Activated CD4-positive, alpha-beta T cell treated with anti-CD3 and anti-CD28 coated beads, Interleukin-2, amount 50 U/mL, for 4 hours (primary cell): ENCODE results near the gene KRT82.
"Not testable (repeated sequence)": the region's sequence is repeated elsewhere in the genome, so short reads cannot be mapped to it uniquely, and the experiment has no call there.

ENCODE experiments used
- DNase-seq, 2 experiments: peaks; one replicate each; pipeline ENCODE4 v3.0.0-alpha.2; 2020

The KRT82 gene

DNA sequence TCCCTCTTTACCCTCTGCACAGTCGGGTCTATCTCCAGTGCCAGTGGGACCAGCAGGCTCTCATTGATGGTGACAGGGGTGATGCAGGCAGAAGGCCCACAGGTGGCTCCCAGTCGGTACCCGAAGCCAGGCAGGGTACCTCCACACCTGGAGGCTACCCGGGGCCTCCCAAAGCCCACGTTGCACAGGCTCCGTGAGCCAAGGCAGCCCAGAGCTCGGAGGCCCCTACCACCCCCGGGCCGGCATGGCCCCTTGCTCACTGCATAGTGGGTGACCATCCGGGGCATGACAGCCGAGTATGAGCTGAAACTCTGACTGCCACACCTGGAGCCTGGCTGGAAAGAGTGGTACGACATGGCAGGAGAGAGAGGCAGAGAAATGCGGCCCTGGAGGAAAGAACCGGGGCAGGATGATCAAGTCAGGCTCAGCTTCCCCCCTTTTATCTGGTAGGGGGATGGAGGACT is at the start of gene KRT82:
KRT82 (minus strand) TSS at position 414 of the 464 bp plus-strand sequence; CDS start at position 356, 58 bp downstream.
- DNase-seq, result no peak

DNA sequence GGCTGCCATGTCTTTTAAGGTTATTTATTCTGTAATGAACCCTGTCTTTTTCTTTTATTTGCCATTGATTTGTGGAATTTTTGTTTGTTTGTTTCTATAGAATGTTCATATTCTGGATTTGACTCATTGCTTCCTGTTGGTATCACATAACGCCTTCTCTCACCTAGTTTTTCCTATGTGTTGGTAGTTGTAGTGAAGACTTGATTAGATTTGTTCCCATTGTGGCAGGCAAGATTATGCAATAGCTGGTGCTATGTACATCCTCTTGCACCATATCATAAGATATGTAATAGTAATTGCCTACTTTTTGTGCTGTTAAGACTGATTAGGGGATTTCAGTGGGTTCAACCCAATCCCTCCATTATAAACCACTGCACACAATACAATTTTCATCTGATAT is 49.7 kb upstream of the KRT82 start:
- no peak for DNase-seq

DNA sequence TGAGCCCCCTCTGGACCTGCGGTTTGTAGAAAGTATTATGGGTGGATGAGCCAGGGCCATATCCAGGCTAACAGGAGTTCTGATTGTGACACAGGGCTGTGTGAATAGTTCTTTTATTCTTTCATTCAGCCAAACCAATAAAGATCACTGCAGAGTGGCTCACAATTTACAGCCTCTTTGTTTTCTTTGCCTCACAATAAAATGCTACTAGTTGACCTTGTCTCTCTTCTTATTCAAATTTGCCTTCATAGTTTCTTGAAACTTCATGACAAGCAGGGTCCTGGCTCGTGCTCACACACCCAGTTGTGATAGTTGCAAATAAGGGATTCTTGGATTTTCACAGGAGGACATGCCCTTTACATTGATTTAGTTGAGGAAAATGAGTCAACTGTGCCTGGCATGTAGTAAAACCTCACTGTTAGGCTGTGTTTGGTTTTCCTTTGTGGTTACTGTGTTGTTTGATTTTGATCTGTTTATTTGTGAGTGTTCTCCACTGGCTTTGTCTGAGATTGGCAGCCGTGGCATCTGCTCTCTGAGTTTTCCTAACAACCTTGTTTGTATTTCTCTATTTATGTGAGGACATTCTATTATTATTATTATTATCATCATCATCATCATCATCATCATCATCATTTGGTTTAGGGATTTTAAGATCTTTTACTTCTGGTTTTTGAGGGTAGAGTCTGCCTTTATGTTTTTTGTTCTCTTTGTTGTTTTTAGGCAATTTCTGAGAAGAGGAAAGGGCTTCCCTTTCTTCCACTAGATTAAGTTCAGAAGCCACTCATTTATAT is 48.5 kb upstream of the KRT82 start:
- no peak for DNase-seq

DNA sequence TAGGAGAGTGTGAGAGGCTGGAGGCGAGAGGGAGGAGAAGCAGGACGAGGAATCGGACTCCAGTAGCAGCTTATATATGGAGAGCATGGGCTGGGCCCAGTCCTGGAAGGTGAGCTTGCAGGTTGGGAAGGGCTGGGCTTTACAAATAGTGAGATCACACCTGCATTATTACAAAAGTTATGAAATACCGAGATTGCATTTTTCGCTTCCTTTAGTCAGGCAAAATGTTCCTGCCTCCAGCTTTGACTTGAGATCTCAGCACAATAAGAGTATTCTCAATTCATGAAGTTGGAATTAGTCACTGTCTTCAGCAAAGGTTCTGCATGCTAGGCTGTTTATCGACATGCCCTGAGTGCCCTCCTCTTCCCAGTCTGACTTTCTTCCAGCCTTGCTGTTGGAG is 46.0 kb upstream of the KRT82 start, which contains the start of gene KRT6B:
KRT6B (minus strand) TSS at position 46 of the 400 bp plus-strand sequence. CDS start 68 bp downstream, outside the sequence.
- no peak for DNase-seq

DNA sequence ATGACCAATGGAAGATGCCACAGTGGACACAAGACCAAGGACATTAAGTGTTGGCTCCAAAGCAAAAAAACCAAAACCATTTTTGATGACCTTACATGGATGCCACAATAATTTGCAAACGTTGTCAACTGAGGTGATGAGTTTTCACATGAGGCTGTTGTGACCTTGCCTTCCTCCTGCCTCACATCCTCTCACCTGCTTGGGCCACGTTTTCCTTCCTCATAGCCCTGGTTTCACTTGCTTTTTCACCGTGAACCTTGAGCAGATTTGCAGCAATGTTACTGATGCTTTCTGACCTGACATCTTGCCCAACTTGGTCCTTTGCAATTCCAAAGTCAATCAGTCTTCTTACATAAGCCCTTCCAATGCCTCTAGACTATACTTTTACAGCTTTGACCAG is 42.1 kb upstream of the KRT82 start:
- DNase-seq, result no peak

DNA sequence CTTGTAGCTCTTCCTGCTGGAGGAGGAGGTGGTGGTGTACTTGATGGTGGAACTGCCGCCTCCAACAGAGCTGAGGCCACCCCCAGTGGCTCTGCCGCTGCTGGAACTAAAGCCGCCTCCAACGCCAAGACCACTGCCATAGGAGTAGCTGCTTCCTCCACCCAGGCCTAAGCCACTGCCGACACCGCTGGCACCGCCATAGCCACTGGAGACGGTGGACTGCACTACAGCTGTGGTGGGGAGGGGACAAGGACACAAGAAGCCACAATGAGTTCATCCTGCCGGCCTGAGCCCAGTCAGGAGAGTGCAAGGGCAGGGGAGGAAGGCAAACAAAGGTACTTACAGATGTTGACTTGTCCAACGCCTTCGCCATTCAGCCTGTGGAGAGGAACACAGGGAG is 41.1 kb upstream of the KRT82 start:
- DNase-seq, result not testable (repeated sequence)

DNA sequence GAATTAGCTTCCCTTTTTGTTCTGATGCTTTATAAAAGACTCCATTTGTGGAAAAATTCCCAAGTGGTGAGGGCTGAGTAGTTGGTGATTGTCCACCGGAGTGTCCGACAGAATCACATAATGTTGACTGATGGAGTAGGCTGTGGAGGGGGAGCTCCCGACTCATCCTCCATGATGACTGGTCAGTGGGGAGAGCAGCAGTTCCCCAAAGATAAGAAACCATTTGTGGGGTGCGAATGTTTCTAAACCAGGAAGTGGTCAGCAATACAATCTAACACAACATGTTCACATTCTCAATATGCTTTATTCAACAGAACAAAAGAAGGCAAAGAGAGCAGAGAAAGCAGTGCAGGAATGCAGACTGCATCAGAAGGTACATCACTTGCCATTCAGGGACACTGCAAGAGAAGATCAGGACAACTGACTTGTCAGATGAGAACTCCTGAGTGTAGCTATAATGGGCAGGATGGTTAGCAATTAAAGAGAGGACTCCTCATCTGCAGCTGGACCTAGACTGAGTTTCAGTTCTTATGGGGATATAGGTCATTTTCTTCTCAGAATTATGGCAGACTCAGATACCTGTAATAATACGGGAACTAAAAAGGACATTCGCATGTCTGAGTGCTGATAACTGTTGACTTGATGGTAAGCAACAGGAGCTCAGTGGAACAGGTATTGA is 40.4 kb upstream of the KRT82 start:
- no peak for DNase-seq

DNA sequence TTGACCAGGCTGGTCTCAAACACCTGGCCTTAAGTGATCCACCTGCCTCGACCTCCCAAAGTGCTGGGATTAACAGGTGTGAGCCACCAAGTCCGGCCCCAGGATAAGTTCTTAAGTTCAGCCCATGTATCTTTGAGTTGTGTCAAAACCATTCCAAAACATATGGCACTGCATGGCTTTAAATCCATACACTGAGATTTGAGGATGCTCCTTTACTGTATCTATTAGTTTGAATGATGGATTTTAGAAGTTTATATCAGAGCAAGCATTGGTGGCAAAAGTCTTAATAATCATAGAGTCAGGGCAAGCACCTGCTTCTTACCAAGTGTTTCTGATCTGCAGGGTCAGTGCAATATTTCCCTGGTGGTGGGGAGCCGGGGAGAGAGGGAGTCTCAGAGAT is 39.7 kb upstream of the KRT82 start:
- DNase-seq, result no peak

DNA sequence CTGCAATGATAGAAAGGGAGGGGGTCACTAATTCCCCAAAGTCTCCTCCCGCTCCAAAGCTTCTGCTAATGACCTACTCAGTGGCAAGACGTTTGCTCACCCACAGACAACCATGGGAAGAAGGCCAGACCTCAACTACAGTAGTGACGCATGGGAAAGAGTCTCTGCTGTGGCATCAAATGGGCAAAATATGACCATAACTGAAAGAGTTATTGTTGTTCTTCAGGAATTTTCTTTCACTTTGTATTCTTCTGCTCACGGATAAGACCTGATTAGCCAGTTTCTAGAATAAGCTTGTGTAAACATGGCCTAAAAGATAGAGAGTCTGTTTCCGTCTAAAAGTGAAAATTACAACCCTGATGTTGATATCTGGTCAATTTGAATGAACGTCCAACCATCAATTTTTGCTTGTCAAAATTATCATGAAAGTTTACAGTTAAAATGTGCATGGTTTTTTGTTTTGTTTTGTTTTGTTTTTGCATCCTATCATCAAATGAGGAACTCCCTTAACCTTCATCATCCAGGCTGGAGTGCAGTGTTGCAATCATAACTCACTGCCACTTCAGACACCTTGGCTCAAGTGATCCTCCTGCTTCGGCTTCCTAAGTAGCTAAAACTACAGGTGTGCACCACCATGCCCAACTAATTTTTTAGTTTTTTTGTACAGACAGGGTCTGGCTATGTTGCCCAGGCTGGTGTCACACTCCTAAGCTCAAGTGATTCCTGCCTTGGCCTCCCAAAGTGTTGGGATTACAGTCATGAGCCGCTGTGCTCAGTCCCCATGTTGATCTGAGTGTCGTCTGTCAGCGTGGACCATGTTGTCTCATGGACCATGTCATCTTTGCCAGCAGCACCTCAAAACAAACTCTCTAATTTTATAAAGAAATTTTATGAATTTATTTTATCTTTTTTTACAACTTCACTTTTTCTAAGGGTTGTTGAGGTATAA is 38.8 kb upstream of the KRT82 start:
- no peak for DNase-seq

DNA sequence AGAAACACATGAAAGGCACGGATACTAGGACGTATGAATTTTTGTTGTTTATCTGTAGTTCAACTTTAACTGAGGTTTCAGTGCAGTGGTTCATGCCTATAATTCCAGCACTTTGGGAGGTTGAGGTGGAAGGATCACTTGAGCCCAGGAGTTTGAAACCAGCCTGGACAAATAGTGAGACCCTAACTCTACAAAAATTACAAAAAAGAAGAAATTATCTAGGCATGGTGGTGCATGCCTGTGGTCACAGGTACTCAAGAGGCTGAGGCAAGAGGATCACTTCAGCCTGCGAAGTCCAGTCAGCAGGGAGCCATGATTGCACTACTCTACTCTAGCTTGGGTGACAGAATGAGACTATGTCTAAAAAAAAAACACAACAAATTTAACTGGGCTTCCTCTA is 37.8 kb upstream of the KRT82 start:
- no peak for DNase-seq

DNA sequence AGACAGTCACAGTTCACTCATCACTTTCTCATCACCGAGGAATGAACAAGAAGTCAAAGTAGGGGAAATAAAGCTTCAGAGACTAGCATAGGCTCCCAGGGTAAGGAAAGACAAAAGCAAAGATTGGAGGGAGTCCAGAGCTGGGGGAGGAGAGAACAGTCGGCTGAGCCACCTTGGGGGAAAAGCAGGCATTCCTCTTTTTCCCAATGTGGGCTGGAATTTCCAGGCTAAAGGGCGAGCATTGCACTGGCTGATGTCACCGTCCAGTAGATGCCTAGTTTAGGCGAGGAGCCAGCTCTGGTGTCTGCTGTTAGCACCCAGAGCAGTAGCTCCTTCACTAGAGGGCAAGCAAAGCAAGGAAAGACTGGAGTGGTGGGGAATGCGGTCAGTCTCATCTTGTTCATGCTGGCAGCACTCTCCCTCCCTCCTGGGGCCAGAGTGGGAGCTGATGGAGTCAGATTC is 36.5 kb upstream of the KRT82 start:
- DNase-seq, result no peak

DNA sequence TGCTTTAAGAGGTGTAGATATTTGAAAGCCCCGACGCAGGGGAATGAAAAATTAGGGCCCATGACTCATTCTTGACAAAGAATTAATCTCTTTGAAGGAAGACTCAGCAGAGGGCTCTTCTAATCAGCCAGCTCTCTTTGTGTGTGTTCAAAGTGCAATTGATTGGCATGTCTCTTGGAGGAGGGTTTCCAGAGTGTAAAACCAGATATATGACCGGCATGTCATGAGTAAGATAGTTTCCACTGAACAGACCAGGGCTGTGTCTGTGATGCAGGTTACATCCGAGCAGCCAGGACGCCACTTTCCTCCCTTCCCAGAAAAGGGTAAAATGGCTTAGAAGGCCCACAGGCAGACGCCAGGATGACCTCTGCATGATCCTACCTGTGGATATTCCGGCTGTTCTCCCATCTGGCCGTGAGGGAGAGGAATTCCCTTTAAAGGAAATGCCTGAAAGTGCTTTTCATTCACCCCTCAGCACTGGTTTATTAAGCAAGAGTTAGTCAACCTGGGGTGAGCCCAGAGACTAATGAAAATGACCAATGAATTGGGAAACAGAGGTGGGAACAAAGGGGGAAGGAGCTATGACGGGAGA is 35.3 kb upstream of the KRT82 start:
- DNase-seq, result no peak

DNA sequence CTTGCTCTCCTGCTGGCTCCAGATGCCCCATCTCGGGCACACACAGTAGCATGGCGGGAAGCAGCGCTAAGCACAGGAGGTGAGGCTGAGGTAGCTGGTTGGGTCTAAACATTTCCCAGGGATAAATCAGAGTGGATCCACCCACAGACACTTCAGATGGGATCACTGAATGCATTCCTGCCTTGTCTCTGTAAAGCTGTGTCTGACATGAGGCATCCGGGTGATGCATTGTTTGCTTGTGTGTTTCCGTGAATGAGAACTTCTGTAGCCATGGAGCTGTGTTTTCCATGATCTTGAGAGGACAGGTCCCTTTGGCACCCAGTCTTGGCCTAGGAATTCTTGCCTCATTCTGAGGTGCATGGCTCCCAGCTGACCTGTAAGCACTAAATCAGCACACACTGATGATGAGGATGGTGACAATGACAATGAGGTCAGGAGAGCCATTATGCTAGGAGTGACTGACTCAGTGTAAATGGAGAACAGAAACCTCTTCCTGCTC is 34.7 kb upstream of the KRT82 start:
- no peak for DNase-seq

DNA sequence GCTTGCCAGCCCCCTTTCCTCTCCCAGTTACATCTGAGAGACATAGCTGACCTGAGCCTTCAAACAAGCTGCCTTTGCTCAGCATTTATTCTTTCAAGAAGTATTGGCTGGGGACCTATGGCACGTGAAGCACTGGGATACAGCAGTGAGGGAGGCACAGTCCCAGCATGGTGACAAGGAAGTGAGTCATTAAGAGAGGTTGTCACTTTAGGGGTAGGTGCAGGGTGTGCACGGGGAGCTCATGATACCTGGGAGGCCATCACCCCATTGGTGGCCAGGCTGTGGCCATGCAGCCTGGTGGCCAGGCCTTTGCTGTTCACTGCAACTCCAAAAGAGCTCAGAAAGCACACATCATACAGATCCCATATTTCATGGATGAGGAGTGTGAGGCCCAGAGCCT is 33.7 kb upstream of the KRT82 start:
- DNase-seq, result no peak

DNA sequence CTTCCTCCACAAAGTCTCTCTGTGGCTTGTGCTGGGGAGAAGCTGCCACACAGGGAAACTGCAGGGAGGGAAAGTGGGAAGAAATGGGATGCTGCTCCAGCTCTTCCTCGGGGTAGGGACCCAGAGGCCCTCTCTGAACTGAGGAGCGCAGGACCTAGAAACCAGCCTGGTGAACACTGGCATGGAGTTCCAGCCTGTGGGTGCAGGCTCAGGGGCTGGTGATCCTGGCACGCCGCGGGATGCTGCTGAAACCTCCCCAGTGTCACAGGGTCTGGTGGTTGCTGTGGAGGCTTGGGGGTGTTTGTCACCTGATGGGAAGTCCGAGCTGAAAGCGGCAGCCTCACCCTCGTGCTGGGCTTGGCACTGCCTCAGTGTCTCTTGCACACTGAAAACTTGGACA is 33.3 kb upstream of the KRT82 start:
- no peak for DNase-seq

DNA sequence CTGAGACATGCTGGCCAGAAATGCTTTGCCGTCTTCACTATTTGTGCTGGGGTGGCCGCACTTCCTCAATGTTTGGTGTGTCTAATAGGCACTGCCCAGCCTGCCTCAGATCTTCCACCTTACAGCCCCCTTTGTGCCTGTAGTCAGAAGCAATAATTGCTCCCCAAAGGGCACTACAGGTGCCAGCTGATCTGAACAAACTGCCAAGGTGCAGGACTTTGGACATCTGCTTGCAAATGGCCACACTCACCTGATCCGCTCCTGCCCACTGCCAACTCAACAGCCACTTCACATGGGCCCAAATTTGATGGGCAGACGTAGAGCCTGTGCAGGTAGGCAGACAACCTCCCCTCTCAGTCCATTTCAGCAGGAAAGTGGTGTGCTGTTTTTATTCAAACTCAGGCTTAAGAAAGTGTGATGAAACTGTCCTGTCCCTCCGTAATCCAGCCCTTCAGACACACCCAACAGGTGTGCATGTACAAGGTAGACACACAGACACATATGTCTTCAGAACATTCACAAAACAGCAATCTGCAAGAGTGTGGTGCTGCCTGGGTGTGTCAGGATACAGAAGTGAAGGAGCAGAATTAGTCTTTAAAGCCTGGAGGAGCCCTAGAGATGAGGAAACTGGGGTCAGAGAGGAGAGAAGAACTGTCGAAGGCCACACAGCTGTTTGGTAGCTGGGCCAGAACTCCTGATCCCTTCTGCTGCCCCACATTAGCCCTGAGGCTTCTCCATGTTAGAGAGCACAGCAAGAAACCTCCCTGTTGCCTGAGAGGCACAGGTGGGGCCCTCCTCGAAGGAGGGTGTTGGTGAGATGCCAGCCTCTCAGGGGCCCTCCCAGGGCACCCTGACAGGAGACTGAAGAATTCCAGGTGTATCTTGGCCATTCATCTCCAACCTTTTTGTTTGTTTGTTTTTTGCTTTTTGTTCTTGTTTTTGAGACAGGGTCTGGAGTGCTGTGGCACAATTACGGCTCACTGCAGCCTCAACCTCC is 32.5 kb upstream of the KRT82 start:
- DNase-seq, result no peak

DNA sequence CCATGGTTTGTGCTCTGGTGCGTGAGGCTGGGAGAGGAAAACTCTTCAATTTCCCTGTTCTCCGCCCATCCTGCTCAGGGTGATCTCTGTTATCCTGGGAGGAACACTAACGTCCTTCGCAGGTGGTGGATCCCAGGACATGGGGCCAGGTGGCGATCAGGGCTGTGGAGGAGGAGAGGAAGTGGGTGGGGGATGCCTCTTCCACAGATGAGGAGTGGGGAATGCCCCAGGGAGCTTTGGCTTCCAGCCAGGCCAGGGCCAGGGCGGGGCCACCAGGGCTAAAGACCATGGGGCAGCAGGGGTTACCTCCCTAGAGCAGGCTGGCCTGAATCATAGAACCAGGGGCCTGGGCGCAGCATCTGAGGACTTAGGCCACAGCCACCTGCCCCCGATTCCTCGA is 31.4 kb upstream of the KRT82 start:
- DNase-seq, result no peak

DNA sequence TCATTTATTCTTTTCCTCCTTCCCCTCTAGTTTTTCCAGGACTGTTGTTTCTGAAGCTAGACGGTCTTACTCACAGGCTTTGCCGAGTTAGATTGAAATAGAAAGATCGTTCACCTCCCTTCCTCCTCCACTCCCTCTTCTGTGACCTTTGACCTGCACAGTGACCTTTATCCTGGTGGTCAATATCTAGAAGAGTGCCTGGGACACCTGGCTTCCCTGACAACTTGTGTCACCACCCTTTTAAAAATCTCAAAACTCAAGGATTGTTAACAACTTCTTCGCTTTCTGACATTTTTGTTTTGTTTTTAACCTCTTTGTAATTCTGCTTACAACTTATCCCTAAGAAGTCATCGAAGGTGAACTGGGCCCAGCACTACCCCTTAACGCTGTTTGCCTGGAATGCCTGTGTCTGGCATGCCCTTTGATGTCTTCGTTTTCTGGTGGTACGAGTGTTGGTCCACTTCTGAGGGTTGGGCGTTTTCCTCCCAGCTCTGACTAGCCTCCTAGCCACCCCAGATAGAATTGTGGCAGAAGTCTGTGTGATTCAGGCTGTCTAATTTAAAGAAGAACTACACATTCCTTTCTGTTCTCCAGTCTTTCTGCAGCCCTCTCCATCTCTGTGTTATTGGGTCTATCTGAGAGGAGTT is 30.8 kb upstream of the KRT82 start:
- DNase-seq, result no peak

DNA sequence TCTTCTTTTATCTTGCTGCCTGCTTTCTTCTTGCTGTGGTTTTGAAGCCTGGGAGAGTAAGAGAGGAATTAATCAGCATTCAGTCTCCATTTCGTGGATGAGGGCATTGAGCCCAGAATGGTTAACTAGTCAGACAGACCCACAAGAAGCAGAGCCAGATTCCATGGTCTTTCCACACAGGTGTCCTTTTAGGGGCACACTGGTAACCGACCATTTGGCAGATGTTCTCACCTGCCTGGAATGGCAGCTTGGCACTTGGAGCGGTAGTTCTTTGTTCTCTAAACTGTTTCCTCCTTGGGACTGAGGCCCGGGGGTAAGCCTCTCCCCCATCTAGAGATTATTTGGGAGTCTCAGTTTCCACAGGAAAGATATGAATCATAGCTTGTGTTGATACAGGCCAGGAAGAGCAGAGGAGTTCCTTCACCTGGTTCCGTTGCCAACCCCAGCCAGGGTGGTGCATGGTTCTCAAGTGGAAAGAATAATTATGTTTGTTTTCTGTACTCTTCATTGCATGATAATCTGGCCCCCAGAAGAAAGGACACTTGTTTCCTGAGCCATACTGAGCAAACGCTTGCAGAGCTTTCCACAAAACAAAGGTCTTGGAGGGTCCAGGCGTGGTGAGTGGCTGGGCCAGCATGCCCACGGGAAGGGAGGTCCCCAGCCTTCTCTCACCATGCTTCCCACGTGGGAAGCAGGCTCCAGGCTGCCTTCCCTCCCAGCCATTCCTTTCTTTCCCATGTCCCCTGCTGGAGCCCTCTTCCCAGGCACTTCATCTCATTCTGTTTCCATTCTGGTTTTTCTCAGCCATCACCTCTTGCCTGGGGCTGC is 30.1 kb upstream of the KRT82 start:
- DNase-seq, result no peak

DNA sequence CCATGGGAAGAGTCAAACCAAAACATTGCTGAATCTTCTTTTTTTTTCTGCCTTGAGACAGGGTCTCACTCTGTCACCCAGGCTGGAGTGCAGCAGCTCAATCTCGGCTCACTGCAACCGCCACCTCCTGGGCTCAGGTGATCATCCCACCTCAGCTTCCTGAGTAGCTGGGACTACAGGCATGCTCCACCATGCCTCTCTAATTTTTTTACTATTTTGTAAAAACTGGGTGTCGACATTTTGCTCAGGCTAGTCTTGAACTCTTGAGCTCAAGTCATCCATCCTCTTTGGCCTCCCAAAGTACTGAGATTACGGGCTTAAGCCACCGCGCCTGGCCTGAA is 29.5 kb upstream of the KRT82 start:
- DNase-seq, result no peak
